NCI-H146 treated with DMSO at 0.1 percent for 48 hours (cell line): ENCODE data around the gene TRIM32.
"Not testable (repeated sequence)": the region's sequence is repeated elsewhere in the genome, so short reads cannot be mapped to it uniquely, and the experiment has no call there.

ENCODE experiments used
- DNase-seq: peaks from one replicate; lab custom pipeline; 2025; ENCODE audit not compliant: unreplicated experiment; lab: John Stamatoyannopoulos, UW

The TRIM32 gene

DNA sequence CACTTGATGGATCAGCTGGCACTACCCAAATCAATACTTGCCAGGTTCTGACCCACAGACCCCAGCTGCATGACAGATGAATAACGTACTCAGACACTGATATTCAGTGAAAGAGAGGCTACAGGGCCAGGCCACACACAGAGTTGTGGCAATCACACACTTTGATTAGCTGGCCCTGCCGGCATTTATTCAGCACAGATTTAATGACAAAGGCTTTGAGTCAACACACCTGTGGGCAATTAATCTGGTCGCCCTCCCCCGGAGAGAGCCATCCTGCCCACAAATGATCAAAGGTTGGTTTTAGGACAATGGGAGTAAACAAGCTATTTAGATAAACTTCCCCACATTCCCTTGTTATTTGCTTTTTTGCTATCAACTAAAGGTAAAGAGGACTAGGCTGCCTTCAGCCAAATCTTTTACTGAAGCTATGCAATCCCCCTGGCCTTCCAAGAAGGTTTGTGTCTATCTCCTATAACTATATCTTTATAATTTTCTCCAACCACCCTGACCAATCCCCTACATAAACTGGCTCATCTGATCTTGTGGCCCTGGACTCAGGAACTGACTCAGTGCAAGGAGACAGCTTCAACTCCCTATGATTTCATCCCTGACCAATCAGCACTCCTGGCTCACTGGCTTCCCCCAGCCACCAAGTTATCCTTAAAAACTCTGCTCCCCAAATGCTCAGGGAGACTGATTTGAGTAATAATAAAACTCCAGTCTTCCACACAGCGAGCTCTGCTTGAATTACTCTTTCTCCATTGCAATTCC is 12.7 kb upstream of the TRIM32 start:
- DNase-seq: no peak

DNA sequence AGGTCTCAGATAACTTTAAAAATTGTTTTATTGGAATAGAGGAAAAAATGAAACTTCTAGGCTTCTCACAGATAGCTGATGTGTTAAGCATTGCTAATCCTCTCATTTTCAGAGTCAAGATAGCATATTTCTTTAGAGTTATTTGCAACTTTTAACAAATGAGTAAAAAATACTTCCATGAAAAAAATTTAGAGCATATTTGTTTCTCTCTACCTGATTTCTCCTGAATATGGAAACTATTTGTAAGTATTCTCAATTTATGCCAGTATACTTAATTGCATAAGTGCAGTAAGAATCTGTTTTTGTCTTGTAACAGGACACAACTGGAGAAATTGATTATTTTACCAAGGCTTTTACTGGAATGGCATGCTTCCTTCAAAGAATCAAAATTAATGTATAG is 3.6 kb upstream of the TRIM32 start:
- no peak for DNase-seq

DNA sequence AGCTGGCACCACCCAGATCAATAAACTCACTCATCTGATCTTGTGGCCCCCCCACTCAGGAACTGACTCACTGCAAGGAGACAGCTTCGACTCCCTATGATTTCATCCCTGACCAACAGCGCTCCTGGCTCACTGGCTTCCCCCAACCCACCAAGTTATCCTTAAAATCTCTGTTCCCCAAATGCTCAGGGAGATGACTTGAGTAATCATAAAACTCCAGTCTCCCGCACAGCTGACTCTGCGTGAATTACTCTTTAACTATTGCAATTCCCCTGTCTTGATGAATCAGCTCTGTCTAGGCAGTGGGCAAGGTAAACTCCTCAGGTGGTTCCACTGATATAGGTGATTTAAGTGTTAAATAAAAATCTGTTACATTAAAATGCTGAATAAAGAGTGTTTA is 1.9 kb upstream of the TRIM32 start:
- no peak for DNase-seq

DNA sequence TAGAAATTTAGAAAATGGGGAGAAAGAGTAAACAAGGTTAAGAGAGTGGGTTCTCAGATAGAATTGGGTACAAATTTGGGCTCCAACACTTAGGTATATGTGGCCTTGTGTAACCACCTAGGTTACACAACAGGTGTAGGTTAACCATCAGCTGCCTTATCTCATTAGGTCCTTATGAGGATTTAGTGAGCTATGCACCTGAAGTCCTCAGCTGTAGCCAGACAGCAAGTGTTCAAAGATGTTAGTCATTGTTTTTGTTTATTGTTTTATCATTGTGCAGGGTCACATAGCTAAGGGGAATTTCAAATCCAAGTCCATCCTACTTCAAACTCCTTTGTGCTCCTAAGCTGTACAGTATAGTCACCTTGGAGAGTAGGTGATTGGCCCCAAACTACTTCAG is 970 bp upstream of the TRIM32 start:
- DNase-seq: no peak

DNA sequence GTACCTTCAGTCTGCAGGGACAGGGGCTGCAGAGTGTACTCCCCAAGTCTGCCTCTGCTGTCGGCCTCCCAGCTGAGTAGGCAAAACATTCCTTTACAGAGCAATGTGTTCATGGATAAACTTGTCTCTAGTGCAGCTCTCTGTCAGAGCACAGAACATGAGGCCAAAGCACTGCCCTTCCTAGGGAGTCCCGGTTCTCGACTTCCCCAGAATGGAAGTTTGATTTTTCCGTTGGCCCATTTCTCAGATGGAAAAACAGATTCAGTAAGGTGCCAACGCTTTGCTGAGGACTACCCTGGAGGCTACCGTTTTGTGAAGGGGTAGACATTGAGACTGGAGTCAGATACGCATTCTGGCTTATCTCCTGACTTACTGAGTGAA is 422 bp upstream of the TRIM32 start:
- no peak for DNase-seq

DNA sequence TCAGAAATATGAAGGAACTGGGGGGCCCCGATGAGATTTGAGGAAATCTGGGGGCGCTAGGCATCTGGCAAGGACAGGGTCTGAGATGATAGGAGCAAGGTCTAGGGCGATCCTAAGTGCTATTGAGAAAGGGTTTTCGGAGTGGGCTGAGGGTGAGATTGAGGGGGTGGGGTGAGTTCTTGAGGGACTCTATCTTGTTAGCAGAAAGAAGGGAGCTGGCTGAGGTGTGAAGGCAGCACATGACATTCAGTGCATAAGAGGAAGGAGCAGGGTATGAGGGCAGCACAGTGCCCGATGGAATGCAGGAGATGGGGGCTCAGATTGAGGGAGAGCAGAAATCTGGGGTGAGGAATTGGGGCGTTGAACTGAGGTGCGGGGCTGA is 640 bp downstream of the TRIM32 start:
- no peak for DNase-seq

DNA sequence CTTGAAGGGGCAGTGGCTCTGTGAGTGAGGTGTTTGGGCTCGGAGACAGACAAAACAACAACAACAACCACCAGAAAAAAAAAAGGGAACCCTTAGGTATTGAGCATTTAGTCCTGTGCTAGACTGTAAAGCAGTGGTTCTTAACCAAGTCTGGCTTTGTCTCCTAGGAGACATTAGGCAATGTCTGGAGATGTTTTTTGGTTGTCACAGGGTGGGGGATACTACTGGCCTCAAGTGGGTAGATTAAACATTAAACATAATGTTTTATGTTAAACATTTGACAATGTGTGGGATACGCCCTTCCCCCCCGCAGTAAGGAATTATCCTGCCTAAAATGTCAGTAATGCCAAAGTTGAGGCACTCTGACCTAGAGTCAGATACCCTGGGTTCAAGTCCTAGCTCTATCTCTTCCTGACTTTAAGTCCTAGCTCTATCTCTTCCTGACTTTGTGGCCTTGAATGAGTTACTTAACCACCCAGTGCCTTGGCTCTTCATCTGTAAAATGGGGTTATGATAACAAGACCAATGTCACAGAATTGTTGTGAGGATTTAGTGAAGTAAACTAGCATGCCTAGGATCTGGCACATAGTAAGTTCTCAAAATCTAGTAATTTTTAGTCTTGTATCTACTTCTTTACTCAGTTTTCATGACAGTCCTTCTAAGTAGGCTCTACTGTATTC is 1.8 kb downstream of the TRIM32 start:
- DNase-seq: no peak

DNA sequence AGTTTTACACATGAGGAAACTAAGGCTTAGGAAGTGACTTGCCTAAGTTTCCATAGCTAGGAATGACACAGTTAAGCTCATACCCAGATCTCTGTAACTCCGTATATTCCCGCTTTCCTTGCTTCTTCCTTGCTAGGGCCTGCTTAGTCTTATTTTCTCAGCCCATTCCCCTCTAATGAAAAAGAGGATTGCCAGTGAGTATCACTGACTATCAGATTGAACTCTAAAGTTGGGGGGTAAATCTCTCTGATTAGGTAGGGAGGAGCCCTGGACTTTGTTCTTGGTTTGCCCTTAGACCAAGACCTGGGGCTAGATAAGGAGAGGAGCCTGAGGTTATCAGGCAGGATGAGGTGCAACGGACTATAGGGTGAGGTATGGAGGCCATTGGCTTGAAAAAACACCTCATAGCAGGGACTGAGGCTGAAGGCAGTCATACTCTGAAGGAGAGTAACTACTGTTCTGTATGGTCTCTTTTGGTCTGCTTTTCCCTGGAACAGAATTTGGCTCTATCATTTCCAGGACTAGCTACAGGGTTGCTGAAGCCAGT is 2.5 kb downstream of the TRIM32 start:
- DNase-seq: no peak

DNA sequence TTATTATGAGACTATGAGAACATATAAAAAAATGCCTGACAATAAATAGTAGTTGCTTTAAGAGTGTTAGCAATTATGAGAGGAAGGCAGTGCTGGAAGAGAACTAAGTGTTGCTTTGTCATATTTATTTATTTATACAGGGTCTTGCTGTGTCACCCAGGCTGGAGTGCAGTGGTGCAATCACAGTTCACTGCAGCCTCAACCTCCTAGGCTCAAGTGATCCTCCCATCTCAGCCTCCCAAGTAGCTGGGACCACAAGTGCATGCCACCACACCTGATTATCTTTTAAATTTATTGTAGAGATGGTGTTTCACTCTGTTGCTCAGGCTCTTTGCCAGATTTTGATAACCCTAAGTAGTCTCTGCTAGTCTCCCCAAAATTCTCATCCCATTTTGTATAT is 3.7 kb downstream of the TRIM32 start:
- DNase-seq: not testable (repeated sequence)

DNA sequence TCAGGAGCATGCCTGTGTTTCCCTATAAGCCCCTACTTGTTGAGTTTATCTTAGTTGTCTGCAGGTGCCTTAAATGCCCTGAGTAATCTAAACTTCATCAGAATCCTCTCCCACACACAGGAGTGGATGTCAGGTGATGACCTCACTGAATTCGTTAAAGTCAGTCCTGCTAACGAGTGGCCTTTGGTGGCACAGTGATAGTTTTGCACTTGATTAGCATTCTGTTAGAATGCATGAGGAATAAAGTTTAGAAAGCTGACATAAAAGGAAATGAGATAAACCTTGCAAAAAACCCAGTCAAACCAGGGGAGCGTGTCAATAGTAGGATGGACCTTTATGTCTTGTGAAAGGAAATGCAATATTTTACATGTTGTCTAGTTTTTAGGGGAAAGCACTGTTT is 4.5 kb downstream of the TRIM32 start:
- no peak for DNase-seq

DNA sequence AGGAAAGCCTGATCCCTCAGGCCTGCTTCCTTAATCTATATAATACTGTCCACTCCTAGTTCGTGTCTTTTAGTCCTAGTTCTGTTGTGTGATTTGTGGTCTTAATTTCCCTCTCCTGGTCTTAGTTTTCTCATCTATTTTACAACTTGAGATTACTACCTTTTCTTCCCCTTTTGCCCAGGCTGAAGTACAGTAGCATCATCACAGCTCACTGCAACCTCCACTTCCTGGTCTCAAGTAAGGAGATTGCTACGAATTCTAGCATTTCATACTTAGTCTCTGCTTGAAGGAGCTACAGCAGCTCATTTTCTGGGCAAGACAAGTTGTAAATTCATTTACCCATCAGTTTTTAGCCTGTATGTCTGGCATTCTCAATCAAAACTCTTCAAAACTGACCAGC is 5.5 kb downstream of the TRIM32 start:
- no peak for DNase-seq

DNA sequence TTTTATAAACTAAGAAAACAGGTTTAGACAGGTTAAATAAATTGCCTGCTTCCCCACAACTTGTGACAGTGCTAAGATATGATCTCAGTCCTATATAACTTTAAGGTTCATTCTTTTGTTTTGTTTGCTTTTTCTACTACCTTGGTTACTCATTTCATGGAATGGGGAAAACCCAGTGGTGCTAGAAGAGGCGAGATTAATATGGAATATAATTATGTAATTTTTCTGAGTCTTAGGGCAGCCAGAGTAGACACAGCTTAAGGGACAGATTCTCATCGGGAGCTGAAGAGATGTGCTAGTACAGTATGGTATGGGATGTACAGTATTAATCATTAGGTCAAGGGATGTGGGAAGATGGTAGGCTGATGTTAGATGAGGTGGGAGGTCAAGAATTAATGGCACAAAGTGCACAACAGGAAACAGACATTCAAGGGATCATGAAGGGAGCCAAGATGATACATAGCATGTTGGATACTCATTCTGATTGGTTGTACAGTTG is 6.2 kb downstream of the TRIM32 start:
- DNase-seq: no peak

DNA sequence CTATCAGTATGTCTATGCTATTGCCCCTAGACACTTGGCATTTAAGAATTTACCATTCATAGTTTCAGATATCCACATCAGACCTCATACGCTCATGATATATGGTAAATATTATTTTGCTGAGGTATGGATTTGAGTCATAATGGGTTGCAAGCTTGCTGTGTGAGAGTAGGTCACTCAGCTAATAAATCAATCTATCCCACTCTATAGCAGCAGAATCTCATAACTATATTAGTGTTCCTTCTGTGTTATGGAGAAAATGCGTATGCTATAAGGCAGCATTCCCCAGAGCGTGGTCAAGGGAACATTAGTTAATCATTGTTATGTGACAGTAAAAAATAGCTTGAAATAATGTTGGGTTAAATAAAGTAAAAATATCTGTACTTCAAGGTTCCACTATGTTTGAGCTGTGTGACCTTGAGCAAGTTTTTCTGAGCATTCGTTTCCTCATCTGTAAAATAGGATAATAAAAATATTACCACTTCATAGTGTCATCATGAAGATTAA is 7.7 kb downstream of the TRIM32 start:
- no peak for DNase-seq

DNA sequence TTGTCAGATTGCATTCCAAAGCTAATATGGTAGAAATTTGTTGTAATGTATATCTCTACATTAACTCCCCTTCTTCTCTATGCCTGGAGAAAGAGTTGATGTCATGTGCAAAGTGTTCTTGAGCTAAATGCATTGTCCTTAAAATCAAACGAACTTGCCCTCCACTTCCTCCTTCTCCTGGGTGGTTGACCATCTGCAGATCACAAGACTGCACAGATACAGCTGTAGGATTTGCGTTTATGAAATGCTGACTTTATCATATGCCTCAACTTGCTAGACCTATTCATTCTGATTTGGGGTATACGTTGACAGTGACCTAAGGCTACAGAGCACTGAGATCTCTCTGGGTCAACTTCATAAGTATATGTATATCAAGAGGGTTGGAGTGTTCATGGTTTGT is 8.3 kb downstream of the TRIM32 start:
- no peak for DNase-seq

DNA sequence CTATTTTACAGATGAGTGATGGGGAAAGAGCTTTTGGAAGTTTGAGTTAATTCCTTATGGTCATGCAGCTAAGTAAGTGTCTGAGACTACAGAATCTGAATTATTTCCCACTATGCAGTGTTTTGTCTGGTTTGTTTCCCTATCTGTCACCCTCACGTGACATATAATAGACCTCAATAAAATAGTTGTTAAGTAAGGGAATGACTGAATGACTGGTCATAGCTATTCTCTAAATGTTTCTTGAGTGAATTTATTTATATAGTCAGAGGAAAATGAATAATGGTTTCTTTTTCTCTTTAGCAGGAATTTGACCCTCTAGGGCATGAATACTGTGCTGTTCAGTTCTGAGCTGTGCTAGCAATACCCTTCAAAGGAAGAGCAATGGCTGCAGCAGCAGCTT is 10.3 kb downstream of the TRIM32 start:
- no peak for DNase-seq

DNA sequence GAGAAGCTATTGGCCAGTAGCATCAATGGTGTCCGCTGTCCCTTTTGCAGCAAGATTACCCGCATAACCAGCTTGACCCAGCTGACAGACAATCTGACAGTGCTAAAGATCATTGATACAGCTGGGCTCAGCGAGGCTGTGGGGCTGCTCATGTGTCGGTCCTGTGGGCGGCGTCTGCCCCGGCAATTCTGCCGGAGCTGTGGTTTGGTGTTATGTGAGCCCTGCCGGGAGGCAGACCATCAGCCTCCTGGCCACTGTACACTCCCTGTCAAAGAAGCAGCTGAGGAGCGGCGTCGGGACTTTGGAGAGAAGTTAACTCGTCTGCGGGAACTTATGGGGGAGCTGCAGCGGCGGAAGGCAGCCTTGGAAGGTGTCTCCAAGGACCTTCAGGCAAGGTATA is 10.8 kb downstream of the TRIM32 start:
- DNase-seq: no peak

DNA sequence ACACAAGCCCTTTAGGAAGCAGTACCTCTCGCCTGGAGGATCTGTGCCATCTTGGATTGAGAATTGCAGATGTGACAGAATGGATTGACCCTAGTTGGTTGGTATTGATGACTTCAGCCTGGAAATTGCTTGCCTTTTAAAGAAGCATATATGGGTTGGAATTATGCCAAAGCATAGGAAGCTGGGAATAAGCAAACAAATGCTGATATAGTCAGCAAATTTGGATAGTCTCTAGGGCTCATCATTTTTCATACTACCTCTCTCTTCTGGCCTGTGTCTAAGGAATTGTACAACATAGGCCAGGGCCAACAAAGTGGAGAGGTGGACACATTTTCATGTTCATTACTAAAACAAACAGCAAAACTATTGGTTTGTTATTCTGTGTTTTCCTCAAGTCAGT is 13.2 kb downstream of the TRIM32 start:
- DNase-seq: no peak

DNA sequence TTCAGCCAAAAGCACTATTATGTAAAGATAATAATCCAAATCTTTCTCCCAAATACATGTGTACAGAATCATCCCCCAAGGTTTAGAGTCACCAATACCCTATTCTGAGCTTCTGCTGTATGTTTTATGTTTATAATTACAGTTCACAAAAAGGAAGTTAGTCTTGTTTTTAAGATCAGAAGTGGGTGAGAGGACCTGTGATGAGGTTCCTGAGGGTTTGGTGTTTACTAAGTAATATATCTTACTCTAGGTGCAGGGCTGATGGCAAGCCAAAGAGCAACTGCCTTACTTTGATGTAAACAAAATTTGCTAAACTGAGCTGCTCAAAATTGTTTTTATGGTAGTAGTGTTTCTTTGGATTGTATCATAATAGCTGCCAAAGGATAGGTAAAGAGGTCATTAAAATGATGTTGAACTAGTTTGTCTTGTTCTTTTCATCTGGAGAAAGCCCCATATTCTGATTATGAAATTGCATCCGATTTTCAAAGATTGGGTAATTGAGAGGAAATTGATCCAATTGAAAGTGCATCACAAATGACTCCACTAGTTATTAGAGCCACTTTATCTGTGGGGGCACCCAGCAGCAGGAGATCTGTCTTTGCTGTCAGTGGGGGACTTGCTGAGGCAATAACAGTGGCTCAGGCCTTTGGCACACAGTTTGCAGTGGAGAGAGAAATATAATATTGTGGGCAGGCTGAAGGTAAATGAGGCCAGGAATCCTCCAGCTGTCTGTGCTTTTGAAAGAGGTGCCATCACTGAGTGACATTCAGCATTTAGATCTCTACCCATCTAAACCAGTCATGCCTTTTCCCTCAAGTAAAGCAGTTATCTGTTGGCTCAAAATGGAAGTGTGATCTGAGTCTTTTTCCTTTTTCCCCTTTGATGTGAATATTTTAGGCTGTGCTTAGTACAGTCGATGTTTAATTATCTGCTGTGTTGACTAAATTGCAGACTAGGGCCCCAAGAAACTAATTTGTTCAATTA is 14.1 kb downstream of the TRIM32 start:
- DNase-seq: peak; percentile 6

DNA sequence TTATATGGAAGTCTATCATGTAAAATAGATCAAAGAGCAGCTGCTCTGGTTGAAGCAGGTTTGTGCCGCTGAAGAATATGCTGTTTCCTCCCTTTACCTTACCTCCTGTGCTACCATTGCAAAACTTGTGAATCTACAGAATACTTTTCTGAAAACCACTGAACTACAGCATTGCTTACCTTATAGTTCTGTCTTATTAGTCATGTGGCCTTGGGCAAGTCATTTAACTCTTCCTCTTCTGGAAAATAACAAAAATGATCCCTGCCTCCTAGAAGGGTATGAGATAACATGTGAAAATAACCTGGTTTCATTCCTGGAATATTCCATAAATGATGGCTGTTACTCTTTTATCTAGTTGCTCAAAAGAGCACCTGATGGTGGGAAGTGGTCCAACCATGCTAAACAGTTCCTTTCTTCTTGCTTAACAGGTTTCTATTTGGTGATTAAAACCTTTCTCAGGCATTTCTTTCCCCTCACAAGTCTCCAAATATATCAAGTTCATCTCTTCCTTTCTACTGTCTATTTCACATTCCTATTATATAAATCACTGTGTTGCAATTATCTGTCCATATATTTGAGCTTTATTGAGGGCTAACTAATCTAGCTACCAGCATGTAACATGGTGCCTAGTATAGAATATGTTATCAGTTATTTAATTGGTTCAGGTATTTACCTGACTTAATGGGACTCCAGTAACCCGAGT is 15.0 kb downstream of the TRIM32 start:
- no peak for DNase-seq

DNA sequence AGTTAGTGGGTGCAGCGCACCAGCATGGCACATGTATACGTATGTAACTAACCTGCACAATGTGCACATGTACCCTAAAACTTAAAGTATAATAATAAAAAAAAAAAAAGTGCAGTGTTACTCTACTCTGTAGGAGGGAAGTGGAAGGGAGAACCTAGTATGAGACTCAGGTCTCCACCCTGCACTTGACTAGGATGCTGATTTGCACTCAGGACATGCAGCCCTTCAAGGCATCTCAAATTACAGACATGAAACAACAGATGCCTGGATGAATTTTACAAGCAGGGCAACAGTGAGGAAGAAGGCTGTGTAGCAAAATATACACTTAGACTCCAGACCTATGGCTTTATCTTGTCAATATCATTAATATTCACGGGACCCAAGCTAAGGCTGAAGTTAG is 16.5 kb downstream of the TRIM32 start:
- DNase-seq: no peak
